HTERT RPE-1 (cell line): ENCODE results near the gene PCDHGC5.

Experiments used
- in situ Hi-C: fragments of 300-500 bp; cut with MboI; formaldehyde crosslinking; loops from 4 replicates; pipeline ENCODE4 v1.14.3; 2020; ENCODE audit warnings: low sequenced_read_pairs

PCDHGC5 gene

GRCh38 chr5:141490271-141490670 lies 1.4 kb downstream of the PCDHGC5 start:
- in situ Hi-C loops: no loop called here

DNA sequence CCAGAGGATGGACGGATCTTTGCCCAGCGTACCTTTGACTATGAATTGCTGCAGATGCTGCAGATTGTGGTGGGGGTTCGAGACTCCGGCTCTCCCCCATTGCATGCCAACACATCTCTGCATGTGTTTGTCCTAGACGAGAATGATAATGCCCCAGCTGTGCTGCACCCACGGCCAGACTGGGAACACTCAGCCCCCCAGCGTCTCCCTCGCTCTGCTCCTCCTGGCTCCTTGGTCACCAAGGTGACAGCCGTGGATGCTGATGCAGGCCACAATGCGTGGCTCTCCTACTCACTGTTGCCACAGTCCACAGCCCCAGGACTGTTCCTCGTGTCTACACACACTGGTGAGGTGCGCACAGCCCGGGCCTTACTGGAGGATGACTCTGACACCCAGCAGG lies 1.9 kb downstream of the PCDHGC5 start:
- in situ Hi-C loops: no loop called here

- in situ Hi-C loops: no loop called here
Observed at GRCh38 chr5:141491323-141492167, 2.7 kb downstream of the PCDHGC5 start.

- in situ Hi-C loops: no loop called here
Observed at GRCh38 chr5:141492168-141492885, 3.4 kb downstream of the PCDHGC5 start.

DNA sequence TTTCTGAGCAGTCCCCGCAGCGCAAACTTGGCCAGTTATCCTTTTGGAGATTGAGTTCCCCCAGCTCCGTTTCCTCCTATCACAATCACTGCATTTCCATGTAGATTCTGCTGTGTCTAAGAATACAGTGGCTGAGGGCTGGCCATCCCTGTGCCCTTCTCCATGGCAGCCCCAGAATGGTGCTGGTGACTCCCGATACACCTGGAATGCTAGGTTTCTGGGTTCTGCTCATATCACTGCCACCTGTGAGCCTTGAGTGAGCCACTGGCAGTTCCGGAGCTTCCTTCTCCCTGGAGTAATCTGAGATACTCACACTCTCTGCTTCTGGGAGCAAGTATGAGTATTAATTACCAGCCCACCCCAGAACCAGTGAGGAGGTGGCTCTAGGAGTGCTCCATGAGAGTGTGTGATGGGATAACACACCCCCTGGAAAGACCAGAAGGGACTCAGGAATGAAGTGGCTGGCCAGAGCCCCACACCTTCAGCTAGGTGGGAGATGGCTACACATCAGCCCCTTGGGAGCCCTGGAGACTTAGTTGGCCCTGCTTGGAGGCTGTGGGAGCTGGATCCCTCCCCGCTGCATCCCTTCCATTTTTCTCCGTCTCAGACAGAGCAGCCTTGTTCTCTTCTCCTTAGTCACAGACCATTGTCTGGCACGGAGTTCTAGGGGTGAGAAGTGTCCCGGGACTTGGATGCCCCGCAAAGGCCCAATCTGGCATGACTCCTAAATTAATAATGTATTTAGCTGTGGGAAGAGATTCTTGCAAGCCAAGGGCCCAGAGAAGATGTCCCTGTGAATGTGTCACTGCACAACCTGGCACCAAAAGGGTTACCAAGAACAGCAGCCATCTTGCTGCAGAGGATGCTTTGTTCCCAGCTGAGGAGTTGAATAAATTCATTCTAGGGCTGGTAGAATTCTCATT lies 4.9 kb downstream of the PCDHGC5 start:
- in situ Hi-C loops: no loop called here

DNA sequence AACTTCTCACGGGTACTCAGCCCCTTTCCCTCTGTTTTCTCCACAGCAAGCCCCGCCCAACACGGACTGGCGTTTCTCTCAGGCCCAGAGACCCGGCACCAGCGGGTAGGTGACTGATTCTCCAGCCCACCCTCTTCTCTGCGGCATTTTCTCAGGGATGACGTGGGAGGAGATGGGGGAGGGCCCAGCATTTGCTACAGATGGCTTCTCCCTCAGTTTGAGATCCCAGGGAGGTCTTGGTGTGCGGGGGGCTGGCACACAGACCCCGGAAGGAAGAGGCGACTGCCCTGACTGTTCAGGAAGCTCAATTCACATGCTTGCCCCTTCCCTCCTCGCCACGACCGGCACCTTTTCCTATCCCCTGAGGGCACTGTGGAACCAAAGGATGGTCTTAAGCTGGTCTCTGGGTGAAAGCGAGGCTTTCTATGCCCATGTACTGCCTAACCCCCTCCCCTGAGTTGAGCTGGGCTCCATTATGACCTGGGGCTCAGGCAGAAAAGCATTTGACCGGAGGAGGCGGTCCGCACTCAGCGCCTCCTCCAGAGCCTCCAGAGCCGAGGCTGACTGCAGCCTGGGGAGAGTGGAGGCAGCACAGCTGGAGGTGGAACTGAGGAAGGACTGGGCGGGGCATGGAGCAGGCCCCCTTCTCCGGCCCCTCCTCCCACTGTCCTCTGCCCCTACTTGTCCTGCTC lies 6.0 kb downstream of the PCDHGC5 start:
- in situ Hi-C loops: no loop called here

DNA sequence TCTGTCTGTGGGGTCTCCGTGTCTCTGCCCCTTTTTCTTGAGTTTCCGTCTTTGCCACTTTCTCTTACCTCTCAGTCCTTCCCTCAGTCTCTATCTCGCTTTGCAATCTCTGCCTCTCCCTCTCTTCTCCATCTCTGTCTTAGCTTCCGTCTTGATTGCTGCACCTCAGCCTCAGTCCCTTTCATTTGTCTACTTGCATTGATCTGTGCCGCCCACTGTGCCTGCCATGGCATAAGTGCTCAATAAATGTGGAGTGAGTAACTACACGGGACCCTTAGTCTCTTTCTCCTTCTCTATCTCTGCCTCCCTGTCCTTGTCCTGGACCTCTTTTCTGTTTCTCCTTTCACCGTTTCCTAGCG lies 6.6 kb downstream of the PCDHGC5 start:
- in situ Hi-C loops: no loop called here

DNA sequence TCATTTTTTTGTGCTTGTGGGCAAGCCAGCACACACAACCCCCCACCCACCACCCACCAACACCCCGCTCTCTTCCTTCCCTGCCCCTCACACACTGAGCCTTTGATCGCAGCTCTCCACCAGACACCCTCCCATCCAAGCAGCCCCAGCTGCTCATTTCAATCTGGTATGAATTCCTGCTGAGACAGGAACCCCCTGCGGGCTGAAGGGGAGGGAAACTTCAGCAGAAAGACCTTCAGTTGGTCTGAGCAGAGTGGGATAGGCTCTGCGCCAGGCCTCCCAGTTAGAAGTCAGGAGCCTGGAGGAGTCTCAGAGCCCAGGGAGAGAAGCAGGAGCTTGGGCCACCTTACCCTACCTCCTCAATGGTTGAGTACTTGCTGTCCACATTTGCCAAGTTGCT lies 7.2 kb downstream of the PCDHGC5 start:
- in situ Hi-C loops: no loop called here

GRCh38 chr5:141501761-141502160 lies 12.9 kb downstream of the PCDHGC5 start:
- in situ Hi-C loops: no loop called here

DNA sequence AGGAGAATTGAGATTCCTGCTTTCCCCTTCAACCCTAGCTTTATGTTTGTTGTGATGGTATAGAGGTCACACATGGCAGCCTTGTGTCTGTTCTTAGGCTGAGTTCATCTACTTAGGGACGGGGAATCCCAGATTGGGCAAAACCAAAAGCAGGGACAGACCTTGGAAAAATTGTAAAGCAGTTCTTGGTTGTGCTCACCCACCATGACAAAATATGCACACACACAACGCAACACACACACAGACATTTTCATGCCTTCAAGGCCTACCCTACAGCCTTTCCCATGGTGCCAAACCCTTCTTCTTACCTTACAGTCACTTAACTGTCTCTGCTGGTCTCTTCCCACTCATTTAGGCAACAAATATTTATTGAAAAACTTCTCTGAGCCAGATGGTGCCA lies 14.8 kb downstream of the PCDHGC5 start:
- in situ Hi-C loops: no loop called here

DNA sequence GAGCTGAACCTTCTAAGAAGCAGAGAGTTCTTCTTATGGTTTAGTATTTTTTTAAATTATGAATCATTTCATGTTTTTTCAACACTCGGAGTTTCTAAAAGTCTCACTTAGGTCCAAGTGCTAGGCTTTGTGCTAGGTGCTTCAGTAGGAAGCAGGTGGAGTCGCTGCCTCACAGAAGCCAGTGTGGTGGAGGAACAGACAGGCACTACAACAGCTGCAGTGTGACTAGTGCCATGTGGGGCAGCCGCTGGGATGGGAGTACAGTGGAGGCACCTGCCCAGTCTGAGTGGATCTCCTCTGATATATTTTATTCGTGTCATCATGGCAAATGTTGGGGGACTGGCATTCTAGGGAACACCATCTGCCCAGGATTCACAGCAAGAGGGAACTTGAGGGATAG lies 15.3 kb downstream of the PCDHGC5 start:
- in situ Hi-C loops: no loop called here

GRCh38 chr5:141506381-141507155 lies 17.7 kb downstream of the PCDHGC5 start:
- in situ Hi-C loops: no loop called here

DNA sequence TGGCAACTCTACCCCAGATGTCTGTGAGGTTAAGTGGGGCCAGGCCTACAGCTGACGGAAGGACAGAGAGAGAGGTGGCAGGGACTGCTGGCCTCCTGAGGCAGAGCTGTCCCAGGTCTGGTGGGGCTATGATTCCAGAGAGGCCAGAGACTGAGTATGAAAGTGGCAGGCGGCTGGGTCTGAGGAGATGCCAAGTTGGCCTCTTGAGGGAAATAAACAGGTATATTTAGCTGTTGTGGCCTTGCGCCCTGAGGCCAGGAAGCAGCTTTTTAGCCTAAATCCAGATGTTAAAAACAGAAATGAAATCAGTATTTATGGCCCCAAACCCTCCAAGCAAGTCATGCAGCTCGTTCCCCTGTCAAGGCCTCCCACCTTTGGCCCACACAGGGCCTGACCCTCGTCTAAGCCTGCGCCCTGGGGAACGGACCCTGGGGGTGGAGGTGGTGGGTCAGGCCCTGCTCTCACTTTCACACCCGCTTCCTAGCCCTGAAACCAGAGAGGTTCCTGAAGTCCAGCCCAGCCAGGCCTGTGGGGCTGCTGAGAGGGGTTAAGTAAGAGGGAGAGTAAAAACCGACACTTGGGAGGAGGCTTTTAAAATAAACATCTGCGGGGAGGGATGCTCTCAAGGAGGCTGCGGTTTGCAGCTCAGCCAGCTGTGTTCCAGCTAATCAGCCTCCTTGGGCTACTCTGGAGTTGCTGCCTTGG lies 18.7 kb downstream of the PCDHGC5 start:
- in situ Hi-C loops: no loop called here

DNA sequence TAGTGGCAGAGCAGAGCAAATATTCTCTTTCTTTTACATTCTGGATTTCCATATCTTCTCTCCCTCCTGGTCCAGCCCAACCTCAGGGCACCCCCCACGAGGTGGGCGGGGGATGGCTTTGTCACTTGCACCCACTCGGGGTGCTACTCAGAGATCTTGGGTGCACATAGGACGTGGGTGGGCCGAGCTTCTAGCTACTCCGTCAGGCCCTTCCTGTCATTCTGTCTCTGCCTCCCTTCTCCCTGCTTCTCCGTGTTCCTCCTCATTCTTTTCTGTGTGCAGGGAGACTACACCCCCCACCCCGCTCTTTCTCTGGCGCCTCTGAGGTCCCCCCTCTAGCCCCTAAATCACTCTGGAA lies 19.5 kb downstream of the PCDHGC5 start:
- in situ Hi-C loops: no loop called here

DNA sequence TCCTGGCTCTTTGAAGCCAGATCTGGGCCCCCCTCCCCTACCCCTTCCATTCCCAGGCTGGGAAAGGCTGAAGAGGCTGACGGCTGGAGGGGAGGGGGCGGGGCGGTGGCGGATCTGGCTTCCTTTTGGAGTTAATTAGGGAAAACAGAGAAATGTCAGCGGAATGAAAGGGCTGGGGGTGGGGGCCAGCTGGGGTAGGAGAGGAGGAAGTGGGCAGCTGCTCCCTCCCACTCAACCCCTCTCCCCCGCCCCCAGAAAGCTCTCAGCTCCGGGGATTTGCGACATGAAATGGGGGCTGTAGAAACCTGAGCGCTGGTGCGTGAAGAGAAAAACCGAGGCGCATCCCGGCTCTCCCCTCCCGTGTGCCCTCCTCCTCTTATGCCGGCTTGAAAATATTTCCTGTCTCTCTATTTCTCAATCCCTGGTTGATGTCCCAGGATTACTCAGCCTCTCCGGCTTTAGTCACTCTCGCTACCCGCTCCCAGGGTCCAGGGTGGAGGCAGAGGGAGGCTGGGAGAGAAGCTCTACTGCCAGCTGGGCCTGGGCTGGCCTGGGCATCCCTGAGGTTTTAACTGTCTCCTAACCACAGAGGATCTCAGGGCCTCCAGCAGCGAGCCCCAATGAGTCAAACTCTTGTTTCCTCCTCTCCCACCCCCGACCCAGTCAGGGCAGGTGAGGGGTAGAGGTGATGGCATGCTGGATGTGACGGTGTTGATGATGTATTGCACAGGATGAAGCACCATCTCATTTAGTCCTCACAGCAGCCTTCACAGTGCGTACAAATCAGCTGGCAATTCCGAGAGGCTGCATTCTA lies 20.1 kb downstream of the PCDHGC5 start:
- in situ Hi-C loops: no loop called here

DNA sequence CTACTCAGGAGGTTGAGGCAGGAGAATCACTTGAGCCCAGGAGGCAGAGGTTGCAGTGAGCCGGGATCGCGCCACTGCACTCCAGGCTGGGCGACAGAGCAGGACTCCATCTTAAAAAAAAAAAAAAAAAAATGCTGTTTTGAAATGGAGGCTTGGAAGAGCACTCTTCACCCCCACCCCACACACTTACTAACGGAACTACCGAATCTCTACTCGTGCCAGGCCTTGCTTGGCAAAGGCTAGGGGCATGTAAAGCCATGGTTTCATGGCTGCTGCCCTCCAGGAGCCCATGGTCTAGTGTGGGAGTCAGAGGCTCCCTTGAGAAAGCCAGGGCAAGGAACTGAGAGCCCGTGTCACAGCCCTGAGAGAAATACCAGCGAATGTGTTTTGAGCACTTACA lies 21.3 kb downstream of the PCDHGC5 start:
- in situ Hi-C loops: no loop called here

DNA sequence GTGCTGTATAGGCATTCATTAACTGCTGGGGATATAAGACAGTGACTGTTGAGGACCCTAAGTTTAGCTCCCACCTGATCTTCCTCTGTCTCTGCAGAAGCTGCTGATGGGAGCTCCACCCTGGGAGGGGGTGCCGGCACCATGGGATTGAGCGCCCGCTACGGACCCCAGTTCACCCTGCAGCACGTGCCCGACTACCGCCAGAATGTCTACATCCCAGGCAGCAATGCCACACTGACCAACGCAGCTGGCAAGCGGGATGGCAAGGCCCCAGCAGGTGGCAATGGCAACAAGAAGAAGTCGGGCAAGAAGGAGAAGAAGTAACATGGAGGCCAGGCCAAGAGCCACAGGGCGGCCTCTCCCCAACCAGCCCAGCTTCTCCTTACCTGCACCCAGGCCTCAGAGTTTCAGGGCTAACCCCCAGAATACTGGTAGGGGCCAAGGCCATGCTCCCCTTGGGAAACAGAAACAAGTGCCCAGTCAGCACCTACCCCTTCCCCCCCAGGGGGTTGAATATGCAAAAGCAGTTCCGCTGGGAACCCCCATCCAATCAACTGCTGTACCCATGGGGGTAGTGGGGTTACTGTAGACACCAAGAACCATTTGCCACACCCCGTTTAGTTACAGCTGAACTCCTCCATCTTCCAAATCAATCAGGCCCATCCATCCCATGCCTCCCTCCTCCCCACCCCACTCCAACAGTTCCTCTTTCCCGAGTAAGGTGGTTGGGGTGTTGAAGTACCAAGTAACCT lies 22.1 kb downstream of the PCDHGC5 start:
- in situ Hi-C loops: no loop called here

DNA sequence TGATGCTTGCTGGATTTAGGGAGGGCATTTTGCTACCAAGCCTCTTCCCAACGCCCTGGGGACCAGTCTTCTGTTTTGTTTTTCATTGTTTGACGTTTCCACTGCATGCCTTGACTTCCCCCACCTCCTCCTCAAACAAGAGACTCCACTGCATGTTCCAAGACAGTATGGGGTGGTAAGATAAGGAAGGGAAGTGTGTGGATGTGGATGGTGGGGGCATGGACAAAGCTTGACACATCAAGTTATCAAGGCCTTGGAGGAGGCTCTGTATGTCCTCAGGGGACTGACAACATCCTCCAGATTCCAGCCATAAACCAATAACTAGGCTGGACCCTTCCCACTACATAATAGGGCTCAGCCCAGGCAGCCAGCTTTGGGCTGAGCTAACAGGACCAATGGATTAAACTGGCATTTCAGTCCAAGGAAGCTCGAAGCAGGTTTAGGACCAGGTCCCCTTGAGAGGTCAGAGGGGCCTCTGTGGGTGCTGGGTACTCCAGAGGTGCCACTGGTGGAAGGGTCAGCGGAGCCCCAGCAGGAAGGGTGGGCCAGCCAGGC lies 23.0 kb downstream of the PCDHGC5 start:
- in situ Hi-C loops: no loop called here
